ENCODE measurements around the gene MKI67.
A peak's percentile ranks its signal among the peaks of the same experiment; 100 is the strongest.
"Not testable (repeated sequence)": the region's sequence is repeated elsewhere in the genome, so short reads cannot be mapped to it uniquely, and the experiment has no call there.

Gene MKI67, protein sequence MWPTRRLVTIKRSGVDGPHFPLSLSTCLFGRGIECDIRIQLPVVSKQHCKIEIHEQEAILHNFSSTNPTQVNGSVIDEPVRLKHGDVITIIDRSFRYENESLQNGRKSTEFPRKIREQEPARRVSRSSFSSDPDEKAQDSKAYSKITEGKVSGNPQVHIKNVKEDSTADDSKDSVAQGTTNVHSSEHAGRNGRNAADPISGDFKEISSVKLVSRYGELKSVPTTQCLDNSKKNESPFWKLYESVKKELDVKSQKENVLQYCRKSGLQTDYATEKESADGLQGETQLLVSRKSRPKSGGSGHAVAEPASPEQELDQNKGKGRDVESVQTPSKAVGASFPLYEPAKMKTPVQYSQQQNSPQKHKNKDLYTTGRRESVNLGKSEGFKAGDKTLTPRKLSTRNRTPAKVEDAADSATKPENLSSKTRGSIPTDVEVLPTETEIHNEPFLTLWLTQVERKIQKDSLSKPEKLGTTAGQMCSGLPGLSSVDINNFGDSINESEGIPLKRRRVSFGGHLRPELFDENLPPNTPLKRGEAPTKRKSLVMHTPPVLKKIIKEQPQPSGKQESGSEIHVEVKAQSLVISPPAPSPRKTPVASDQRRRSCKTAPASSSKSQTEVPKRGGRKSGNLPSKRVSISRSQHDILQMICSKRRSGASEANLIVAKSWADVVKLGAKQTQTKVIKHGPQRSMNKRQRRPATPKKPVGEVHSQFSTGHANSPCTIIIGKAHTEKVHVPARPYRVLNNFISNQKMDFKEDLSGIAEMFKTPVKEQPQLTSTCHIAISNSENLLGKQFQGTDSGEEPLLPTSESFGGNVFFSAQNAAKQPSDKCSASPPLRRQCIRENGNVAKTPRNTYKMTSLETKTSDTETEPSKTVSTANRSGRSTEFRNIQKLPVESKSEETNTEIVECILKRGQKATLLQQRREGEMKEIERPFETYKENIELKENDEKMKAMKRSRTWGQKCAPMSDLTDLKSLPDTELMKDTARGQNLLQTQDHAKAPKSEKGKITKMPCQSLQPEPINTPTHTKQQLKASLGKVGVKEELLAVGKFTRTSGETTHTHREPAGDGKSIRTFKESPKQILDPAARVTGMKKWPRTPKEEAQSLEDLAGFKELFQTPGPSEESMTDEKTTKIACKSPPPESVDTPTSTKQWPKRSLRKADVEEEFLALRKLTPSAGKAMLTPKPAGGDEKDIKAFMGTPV (N-terminal part only)

DNA sequence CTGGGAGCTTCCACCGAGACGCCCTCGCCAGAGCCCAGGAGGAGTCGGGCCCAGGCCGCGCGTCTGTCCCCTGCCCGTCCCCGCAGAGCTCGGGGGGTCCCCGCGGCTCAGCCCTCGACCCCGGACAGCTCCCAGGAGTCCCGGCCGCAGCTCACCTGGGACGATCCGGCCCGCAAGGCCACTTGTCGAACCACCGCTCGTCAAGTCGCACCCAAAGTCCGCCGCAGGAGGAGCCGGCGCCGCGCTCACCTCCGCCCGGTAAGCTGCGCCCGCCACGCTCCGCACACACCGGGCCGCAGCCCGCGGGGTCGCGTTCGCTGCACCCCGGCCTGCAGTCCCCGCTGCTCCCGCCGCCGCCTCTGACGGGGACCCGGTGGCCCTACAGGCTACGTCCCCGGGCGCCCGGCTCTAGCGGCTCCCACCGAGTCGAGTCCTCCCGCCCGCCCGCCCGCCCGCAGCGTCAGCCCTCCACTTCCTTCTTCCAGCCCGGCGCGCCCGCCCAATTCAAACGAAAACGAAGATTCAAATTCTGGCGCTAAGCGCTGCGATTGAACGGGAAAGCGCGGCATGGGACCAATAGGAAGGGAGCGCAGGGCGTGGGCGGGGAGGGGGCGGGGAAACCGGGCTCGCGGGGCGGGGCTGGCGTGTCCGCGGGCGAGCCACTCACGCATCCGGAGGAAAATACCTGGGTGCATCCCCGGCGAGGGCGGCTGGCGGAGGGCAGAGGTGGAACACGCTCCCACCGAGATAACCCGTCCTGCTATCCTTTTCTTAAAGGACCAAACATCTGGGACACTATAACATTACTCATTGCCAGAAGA, at the start of gene MKI67:
Gene MKI67, minus strand, starts transcription at position 480 of the 821 bp plus-strand sequence. CDS start 756 bp downstream, outside the sequence.
- peak; percentile 97 for DNase-seq

DNA sequence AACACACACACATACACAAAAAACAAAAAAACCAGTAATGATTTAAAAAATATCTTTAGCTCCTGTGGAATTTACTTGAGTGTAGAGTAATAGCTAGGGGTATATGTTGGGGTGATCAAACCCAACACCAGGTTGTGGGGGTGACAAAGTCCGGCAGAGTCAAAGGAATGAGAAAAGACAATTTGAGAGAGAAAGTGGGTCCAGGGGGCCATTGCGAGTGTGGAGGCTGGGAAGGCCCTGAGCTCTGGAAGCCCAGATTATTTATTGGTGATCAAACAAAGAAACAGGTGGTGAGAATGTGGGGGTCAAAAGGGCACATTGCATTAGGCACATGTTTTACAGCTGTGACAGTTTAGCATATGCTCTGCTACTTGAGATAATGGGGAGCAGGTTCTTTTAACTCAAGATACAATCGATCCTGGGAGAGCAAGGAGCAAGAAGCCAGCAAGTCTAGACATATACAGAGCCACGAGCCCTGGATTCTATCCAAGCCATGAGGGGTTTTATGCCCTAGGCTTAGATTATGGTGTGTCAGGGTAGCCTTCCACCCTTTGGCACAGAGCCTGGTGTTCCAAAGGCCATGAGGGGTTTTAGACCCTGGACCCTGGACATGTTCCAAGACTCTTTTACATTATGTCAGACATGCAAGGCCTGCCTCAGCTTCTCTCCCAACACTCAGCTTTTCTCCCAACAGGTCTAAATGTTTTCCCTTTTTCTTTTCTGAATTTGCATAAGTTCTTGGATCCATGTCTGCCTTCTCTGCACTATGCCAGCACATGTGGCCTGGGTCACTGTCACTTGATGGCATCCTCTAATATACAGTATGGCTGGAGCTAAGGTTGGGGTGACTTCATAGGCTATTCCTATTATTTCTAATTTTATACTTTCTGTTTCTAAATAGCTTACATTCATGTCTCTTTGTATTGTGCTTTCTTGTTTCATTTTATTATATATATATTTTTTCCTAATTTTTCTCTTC, 48.6 kb upstream of the MKI67 start:
- DNase-seq, result no peak

DNA sequence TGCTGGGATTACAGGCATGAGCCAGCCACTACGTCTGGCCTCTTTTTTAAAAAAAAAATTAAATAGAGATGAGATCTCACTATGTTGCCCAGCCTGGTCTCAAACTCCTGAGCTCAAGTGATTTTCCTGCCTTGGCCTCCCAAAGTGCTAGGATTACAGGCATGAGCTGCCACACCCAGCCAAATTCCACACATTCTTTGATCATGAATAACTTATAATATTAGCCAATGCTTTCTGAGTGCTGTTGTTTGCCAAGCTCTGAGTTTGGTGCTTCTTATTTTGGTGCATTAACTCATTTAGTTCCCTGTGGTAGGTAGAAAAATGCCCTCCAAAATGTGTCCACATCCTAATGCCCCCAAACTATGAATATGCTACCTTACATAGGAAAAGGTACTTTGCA, 47.2 kb upstream of the MKI67 start:
- no peak for DNase-seq

DNA sequence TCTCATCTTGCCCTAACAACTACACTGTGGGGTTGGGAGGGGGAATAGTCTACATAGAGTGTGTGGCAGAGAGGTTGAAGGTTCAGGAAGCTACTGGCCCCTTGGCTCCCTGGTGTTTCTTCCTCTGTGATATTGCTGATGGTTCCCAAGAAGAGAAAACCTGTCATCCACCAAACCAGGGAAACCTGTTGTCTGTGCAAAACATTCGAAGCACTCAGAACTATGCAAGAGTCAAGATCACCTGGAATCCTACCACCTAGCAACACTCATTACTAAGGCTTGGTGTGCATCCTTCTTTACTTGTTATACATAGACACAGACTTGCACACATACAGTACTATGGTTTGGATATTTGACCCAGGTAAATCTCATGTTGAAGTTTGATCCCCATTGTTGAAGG, 46.5 kb upstream of the MKI67 start:
- DNase-seq, result no peak

DNA sequence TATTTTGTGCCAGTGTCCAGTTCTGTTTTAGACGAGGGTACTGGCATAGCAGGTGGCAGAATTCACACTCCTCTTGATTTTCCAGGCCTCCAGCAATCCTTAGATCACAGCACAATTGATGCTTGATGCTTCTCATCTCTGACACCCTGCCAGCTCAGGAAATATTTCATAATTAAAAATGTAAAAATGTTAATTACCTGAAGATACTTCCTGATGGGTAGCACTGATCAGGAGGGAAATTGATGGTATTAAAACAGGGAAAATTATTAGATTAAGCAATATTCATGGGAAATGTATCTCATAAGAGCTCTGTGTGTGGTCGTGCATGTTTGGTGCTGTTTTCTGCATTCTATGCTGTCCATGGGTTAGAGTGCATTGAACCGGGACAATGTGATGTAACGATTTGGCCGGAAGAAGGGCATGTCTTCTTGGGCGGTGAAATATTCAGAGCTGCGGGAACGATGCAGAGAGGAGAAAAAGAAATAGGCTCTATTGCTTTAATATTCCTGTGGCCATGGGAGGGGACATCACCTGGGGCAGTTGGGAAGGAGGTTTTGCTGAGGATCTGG, 43.7 kb upstream of the MKI67 start:
- DNase-seq, result no peak

DNA sequence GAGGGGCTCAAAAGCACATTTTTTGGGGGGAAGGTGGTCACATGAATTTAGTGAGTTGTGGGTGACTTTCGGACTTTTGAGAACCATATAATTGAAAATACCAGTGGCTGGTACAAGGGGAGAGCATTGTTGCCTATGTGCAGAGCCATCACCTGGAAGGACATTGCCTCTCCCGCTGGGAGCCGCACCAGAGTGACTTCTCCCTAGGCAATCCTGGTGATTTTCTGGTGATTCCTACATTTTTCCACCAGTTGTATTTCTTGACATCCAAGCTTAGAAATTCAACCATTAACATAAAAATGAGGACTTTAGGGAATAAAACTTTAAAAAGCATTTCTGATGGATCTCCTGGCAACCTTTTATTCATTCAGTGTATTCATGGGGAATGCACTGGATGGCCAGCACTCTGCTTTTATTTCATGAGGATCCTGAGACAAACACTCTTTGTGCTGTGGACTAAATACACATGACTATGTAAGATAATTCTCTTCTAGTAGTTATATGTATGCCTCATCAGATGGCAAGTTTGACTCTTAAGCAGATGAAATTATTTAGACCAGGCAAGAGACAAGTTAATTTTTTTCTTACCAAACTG, 41.8 kb upstream of the MKI67 start:
- no peak for DNase-seq

DNA sequence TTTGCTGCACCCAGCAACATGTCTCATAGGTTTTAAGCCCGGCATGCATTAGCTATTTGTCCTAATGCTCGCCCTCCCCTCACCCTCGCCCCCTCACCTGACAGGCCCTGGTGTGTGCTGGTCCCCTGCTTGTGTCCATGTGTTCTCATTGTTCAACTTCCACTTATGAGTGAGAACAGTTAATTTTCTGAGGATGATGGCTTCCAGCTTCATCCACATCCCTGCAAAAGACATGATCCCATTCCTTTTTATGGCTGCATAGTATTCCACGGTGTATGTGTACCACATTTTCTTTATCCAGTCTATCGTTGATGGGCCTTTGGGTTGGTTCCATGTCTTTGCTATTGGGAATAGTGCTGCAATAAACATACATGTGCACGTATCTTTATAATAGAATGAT, 40.9 kb upstream of the MKI67 start:
- not testable (repeated sequence) for DNase-seq

DNA sequence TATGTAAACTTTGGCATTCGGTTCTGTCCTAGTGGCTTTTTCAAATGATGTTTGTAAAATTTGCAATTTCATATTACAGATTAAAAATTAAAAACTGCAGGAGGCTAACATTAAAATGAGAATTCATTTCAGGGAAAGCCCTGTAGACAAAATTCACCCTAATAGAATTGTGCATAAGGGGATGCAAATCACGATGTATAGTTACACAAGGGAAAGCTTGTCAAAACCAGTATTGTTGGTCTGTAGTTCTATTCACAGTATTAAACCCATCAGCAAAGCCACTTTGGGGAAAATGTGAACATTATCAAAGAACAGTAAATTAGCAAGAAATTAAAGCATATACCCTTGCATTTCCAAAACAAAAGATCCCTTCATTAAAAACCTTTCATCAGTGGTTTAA, 39.9 kb upstream of the MKI67 start:
- DNase-seq, result no peak

DNA sequence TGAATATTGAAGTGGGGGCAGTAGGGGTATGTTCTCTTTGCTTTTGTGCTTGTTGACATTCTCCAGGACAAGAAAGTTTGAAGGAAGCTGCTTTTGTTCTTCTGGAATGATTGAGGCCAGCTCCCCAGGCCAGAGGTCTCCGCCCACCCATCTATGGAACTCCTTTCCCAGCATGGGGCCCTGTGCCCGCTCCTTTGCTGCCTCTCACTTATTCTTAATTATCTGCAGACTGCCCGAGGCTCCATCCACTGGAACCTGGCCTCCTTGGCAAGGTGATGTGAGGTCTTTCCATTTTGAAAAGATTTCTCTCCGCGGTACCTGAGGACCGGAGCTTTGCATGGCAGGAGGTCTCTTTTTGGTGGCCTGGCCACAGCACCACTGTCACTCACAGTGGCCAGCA, 39.3 kb upstream of the MKI67 start:
- DNase-seq, result no peak

DNA sequence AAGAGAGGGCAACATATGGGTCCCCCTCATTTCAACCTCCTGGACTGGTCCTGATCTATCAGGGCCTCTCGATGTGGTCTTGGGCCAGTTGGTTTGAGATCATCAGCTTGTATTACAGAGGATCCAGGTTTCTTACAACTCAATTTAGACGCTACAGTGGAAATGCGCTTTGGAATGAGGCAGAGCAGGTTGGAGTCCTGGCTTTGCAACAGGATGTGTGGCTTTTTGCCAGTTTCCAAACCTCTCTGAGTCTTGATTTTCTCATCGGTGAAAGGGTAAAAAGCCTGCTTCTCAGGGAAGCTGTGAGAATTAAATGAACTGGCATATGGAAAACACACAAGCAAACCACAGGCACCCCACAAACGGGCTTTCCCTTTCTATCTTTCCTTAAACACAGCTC, 37.5 kb upstream of the MKI67 start:
- no peak for DNase-seq

DNA sequence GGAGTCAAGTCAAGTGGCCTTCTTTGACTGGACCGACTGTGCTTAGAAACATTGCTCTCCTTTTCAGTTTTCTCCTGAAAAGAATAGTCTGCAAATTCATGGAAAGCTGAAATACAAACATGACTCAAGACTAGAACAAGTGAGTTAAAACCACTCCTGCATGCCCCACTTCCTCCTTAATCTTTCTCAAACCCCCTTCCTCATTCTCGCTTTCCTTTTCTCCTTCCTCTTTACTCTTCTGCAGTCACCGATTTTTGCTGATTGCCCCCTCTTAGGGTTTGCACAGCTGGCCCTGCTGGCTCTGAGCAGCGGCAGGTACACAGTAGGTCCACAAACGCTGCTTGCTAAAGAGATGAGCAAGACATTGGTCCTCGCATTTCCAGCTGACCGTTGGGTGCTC, 34.8 kb upstream of the MKI67 start:
- no peak for DNase-seq

DNA sequence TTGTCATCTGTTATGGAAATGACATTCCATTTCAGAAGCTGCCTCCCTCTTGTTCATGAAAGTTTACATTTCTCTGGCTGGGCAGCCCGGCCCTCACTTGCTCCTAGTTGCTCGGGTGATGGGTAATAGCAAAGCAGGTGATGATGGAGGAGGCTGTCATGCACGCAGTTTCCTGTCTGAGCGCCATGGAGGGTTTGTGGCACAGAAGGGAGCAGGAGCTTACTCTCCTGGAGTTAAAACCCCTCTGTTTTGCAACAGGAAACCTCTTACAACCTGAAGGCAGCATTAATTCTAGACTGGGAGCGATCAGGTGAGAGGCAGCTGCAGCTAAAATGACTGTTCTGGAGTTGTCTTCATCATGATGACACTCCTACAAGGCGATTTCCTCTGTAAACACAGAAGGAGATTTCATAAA, 34.1 kb upstream of the MKI67 start:
- DNase-seq, result no peak

DNA sequence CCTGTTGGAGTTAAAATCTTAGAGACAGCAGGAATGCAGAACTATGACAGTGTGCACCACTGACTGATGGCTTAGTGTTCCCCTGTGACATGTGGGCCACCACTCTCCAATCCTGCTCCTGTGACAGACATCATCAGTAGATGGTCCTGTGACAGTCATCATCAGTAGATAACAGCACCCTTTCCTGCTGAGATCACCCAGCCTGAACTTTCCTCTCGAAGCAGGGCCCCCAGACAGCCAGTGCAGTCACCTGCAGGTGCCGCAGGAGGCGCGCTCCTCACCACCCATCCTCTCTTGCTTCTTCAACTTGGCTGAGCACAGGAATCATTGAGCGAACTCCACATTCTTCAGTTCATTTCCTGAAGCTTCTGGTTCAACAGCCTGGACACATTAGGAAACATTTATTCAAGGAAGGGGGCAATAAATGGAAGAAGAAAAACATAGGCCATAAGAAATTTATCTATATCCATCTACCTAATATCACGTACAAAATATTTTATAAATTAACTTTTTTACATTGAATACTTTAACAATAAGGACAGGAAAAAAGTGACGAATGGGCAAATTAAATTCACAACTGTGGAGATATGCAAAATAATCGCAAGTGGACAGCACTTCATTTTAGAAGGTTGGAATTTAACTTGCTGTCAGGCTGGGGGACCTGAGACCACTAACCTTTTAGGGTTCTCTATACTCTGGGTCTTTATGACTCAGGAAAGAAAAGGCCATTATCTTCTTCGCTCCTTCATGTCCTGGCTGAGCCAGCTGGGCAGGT, 32.0 kb upstream of the MKI67 start:
- peak; percentile 16 for DNase-seq

DNA sequence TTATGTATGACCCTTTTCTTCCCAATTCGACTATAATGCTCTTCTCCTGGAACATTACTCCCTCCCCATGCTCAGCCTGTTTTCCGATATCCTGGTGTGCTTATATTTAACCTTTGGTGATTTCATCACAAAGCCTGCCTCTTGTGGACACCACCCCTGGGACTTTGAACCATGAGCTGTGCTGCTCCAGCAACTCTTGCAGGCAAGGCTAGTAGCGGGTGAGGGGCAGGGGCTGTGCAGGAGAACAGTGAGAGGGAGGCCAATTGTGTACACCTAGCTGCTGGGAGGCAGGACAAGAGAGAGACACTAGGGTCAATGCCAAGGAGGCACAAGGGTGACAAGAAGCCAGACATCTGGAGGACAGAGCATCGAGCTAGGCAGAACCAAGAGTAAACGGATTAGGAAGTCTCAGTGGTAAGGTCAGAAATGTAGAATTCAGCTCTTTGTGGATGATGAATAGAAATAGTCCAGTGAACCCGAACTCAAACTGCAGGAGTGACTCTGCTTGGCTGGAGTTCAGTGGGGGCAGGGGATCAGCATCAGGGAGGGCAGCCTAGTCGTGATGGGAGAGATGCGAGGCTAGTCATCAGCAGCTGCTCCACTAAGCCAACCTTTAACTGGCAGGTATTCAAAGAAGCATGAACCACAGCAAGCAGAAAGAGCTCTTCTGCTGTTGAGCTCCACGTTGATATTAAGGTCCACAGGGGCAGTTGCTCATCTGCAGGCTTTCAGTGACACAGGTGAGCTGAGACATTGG, 31.0 kb upstream of the MKI67 start:
- no peak for DNase-seq

DNA sequence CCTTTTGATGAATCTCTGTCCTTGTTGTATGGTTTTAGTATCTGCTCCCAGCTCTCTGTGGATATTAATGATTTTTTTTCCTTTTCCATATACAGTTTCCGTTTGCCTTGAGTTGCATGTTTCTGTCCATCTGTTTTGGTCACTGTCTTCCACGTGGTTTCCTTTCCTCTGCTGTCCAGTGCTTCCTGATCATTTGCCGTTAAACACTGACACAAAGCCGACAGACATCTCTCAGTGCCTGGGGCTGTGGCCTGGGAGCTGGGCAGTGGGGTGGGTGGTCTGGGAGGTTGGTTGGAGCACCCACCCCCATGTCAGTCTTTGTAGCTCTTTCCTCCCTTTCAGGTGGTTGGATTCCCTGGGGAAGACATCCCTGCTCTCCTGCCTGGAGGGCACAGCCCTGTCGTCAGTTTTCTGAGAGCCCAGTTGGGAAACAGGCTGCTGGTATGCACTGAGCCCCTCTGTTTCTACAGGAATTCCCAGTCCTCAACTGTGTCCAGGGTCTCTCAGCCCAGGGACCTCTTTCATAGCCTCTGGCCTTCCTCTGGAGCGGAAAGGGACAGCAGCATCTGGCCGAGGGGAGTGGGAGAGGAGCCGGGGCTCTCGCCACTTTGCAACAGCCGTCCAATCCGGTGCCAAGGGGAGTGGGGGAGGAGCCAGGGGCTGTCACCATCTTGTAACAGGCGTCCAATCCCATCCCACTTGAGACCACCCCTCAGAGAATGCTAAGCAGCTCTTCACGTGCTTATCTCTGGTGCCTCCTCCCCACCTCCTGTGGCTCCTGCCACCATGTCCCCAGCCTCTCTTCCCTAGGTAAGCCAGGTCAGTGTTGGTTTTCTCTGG, 26.7 kb upstream of the MKI67 start:
- no peak for DNase-seq

DNA sequence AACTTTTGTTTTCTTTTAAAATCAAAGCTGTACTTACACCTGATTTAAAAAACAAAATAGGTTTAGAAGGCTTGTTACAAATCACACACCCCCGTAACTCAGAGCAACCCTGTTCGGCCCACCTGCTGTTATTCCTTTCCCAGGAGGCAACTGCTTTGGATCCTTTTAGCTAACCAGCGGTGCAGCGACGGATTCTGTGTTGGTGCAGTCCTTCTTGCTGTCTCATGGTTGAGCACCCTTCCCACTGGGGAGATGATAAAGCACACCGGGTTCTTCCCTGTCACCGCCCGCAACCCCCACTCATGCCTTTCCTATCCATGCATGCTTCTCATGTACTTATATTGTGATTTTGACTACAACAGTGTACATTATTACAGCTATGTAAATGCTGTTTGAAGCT, 24.8 kb upstream of the MKI67 start:
- no peak for DNase-seq

DNA sequence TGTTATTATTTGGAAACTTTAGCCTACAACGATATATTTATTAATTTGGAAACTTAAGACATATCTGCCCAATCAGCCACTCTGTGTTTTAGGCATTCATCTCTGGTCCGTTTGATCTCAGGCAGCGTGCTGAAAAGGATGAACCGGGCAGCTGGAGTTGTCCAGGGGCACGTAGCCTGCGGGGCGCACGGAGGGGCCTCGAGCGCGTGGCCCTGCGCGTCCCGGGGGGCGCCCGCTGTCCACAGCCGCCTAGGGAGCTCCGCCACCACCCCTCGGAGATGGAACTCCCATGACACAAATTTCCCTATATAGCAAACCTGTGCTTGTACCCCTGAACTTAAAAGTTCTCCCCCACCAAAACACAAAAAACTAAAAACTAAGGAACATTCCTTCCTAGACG, 24.3 kb upstream of the MKI67 start:
- DNase-seq, result no peak

DNA sequence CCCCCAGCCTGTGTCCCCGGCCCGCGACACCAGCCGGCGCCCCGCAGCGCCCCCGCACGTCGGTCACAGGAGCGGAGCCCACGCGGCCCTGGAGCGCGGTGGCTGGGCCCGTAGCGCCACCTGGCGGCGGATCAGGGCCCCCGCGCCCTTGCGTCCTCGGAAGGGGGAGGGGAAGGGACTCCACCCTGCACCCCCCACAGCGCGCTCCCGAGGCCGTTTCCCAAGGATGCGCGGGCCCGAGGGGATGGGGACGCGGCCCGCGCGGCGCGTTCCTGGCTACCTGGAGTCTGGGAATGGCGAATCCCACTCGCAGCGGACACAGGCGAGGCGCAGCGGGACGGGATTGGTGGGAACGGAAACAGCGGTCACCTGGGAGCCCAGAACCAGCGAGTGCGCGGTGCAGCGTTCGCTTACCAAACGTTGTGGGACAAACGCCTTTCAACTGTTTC, 23.8 kb upstream of the MKI67 start:
- DNase-seq, result peak; percentile 63
